Brain pericyte (primary cell): ENCODE measurements around the gene MAST3.

ENCODE experiments used
- DNase-seq: peaks from one replicate; pipeline ENCODE4 v3.0.0-alpha.2; 2012; ENCODE audit warnings: low read depth, low spot score

Gene MAST3

DNA sequence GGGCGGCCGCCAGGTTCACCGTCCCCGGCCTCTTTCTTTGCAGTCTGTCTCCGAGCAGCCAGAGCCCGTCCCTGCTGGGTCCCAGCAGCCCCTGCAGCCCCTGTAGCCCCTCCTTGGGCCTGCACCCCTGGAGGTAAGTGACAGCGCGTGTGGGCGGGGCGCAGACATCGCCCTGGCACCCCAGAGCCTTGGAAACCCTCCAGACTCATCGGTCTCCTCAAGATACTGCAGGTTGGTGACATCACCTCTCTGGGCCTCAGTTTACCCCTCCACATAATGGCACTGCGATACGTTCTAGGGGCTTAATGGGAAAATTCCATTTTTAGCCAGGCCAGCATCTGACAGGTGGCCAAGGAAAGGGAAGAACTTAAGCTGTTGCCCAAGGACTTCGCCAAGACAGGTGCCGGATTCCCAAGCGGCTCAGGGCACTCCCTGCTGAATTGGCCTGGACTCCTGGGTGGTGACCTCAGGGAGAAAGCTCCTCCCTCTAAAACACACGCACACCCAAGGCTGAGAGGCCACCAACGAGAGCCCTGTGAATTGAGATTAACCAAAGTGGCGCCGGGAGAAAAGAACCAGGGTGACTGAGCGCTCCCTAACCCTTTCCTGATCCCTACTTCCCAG, 13.1 kb downstream of the MAST3 start:
- DNase-seq: no peak

GRCh38 chr19:18112989-18113478, 15.5 kb downstream of the MAST3 start:
- no peak for DNase-seq

- no peak for DNase-seq
Observed at GRCh38 chr19:18113827-18114226, 16.2 kb downstream of the MAST3 start.

- DNase-seq: no peak
Observed at GRCh38 chr19:18114483-18114882, 16.9 kb downstream of the MAST3 start.

DNA sequence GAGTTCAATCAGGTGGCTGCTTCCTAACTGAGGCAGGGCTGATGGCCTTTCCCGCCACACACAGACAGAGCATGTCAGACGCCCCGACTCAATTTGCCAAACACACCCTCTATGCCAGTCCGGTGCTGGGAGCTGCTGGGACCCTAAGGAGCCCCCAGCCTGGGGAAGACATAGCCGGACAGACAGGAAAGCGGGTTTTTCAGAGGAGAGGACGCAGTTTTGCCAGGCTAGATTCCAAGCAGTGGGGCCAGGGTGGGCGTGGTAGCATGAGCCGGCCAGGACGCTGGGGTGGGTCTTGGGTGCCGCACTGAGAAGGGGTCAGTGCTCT, 19.8 kb downstream of the MAST3 start:
- no peak for DNase-seq

DNA sequence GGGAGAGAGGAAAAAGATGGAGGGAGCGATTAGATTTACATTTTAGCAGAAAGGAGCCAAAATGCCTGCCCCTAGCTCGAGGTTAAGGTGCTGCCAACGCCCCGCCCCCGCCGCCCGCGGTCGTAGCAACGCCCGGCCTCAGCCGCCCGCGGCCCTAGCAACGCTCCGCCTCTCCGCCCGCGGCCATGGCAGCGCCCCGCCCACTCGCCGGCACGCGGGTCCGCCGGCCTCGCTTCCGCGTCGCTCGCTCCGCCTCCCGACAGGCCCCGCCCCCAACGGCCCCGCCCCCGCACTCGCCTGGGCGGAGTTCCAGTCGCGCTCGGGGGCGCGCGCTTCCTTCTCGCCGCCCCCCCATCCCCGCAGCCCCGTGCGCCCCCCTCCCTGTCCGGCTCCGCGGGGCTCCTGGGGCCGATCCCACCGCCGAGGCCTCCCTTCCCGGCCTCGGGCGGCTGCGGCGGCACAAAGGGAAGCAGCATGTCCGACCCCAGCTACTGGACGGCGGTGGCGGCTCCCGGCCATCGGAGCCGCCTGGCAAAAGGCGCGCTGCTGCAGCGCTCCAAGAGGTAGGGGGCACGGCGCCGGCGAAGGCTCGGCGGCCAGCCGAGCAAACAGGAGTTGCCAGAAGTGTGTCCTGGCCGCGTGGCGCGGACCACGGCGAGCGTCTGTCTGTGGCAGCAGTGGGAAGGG, 20.3 kb downstream of the MAST3 start:
- DNase-seq: no peak

- no peak for DNase-seq
Observed at GRCh38 chr19:18118420-18119012, 20.9 kb downstream of the MAST3 start.

DNA sequence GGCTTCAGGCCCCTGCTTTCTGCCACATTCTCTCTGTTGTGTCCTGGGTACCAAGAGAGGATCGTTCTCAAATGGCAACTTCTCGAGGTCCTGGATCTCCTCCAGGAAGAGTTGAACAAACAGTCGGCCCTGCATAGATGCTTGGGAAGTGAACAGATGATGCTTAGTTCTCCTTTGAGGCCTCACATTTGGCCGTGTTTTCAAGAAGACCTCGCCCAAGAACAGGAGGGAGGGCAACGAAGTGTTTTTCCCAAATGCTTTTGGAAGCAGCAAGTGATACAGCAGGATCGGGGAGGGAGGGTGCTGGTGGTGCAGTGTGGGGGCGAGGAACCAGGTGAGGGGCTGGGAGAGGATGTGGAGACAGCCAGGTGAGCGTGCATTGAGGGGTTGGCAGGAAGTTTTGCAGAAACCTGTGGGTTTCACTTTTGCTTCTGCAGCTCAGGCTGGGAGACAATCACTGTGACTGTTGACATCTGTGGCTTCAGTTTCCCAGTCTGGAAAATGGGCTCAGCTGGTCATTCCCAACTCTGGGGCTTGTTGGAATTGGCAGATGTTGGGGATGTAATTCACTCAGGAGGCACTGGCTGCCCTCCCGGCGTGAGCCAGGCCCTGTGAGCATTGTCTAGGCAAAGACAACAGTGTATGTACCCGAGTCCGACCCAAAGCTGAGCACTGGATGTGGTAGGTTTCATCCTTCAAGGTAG, 21.6 kb downstream of the MAST3 start:
- DNase-seq: no peak

DNA sequence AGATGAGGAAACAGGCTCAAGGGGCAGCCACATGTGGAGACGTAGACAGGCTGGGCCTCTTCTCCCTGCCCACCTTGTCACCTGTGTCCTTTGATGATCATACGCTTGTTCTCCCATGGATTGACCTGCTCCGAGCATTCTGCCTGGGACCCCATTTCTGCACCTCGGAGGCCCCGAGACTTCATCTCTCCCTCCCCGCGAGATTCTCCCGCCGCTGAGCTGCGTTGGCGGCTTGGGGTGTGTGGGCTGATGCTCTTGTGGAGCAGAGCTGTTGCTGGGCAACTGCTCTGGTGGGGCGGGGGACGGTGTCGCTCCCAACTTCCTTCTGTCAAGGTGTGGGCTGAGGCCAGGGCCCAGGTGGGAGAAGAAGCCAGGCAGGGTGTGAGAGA, 22.1 kb downstream of the MAST3 start:
- no peak for DNase-seq

- DNase-seq: no peak
Observed at GRCh38 chr19:18120127-18120526, 22.5 kb downstream of the MAST3 start.

GRCh38 chr19:18121166-18121565, 23.6 kb downstream of the MAST3 start:
- DNase-seq: no peak

DNA sequence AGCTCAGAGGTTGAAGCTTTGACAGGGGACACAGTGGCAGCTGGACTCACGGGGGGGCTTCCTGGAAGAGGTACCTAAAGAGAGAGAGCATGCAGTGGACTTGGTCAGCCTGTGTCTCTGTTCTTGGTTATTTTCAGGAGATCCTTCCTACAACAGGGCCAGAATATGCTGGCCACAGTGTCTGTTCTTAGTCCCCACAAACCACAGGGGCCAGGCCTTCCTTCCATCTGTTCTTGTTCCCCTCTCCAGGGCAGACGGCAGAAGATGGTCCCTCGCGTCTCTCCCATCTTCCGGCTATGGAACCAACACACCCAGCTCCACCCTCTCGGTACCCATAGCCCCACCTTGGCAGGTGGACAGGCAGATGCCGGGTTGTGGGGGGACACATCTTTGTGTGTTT, 24.8 kb downstream of the MAST3 start:
- no peak for DNase-seq

- no peak for DNase-seq
Observed at GRCh38 chr19:18122860-18123795, 25.6 kb downstream of the MAST3 start.

DNA sequence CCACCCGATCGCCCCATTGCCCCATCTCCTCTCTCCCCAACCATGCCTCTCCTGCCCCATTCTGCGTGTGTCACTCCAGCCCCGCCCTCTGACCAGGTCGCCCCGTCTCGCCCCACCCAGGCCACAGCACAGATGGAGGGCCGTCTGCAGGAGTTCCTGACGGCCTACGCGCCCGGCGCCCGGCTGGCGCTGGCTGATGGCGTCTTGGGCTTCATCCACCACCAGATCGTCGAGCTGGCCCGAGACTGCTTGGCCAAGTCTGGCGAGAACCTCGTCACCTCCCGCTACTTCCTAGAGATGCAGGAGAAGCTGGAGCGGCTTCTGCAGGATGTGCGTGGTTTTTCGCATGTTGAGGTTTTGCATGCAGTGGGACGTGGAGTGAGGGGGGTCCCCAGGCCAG, 26.2 kb downstream of the MAST3 start:
- DNase-seq: no peak

DNA sequence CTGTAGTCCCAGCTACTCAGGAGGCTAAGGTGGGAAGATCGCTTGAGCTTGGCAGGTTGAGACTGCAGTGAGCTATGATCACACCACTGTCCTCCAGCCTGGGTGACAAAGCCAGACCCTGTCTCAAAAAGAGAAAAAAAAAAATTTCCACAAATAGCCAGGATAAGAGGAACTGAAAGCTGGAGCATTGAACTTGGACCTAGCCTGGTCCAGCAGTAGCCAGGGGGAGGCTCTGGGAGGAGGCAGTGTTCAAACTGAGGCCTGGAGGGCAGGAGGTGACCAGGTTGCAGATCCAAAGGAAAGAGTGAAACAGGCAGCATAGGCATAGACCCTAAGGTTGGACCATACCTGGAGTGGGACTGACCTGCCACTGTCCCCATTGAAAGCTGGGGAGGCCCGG, 28.5 kb downstream of the MAST3 start:
- no peak for DNase-seq

GRCh38 chr19:18128044-18128443, 30.5 kb downstream of the MAST3 start:
- no peak for DNase-seq

DNA sequence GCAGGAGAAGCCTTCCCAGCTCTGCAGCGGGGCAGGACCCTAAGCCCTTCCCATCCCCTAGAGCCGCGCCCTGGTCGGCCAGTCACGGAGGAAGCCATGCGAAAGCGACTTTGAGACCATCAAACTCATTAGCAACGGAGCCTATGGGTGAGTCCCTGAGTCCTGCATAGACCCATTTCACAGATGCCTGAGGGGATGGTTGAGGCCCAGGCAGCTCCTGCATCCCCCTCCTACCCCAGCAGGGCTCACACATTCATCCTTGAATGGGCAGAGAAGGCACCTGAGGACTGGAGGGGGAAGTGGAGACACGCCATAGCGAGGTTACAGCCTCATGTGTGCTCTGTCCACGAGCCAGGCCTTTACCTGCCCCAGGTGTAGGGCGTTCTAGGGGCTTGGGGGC, 31.2 kb downstream of the MAST3 start:
- no peak for DNase-seq

GRCh38 chr19:18130523-18131242, 33.1 kb downstream of the MAST3 start:
- DNase-seq: no peak

DNA sequence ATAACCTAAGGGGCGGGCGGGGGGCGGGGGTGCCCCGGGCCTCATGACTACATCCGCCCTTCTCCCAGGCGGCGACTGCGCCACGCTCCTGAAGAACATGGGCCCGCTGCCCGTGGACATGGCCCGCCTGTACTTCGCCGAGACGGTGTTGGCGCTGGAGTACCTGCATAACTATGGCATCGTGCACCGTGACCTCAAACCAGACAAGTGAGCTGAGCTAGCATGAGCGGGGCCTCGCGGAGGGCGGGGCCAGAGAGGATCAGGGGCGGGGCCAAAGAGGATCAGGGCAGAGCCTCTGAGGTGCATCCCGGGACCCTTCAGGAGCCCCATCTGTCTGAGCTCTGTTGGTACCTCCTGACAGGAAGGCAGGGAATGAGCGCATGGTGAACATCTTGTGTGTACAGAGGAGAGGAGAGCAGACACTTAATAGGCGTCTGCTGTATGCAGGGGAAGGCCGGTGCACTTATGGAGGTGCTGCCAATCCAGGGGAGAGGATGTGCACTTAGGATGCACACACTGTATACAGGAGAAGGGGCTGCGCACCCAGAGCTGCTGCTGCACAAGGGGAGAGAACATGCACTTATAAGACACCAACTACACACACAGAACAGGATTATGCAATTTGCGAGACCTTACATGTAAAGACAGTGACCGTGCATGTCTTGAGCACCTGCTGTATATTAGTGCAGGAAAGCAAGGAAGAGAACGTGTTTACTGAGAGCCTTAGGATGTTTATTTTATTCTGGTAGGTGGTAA, 34.4 kb downstream of the MAST3 start:
- DNase-seq: no peak
